H1 (cell line): Measurements from ENCODE around the gene GALNT18.

ENCODE experiments used
- ATF2 ChIP-seq: IDR thresholded peaks from 2 replicates; pipeline ENCODE4 v1.6.1; 2012; ENCODE audit warnings: low read length, inconsistent platforms
- CTCF ChIP-seq, 3 experiments: IDR thresholded peaks; 1 replicate in 2 of 3; 2 replicates in 1 of 3; pipeline versions ENCODE4 v1.5.1 to v1.6.1; 2011; ENCODE audit warnings: low read length in 3 of 3, mild to moderate bottlenecking in 3 of 3, inconsistent platforms in 2 of 3, low read depth in 1 of 3, moderate library complexity in 1 of 3; ENCODE audit not compliant: insufficient read depth in 1 of 3; ENCODE audit errors: control extremely low read depth in 1 of 3
- GABPA ChIP-seq: IDR thresholded peaks from 2 replicates; pipeline ENCODE4 v1.6.1; 2011; ENCODE audit warnings: mild to moderate bottlenecking, low read length, moderate library complexity, borderline replicate concordance; ENCODE audit not compliant: insufficient read depth
- POLR2A ChIP-seq, 2 experiments: IDR thresholded peaks; 1 replicate in 1 of 2; 2 replicates in 1 of 2; pipeline ENCODE4 v1.6.1; 2011; ENCODE audit warnings: low read depth in 2 of 2, low read length in 2 of 2, mild to moderate bottlenecking in 2 of 2; ENCODE audit errors: control extremely low read depth in 1 of 2
- POLR2AphosphoS5 ChIP-seq: IDR thresholded peaks from 2 replicates; pipeline ENCODE4 v1.6.1; 2011; ENCODE audit warnings: low read depth, low read length
- SRF ChIP-seq: IDR thresholded peaks from 2 replicates; pipeline ENCODE4 v1.6.1; 2011; ENCODE audit warnings: mild to moderate bottlenecking, low read depth, low read length, moderate library complexity
- TEAD4 ChIP-seq: IDR thresholded peaks from 2 replicates; pipeline ENCODE4 v1.6.1; 2012; ENCODE audit warnings: low read depth, low read length, inconsistent platforms, mixed read lengths

GRCh38 chr11:11501546-11502262 lies 120.1 kb downstream of the GALNT18 start:
- TF ChIP-seq CTCF (IDR thresholded peaks at IDR 0.05; ENCODE audit: control extremely low read depth in 1 of 3, insufficient read depth in 1 of 3, low read depth in 1 of 3, low read length in 3 of 3) (no peak), POLR2AphosphoS5 (no peak), SRF (no peak), POLR2A (IDR thresholded peaks at IDR 0.05; ENCODE audit: control extremely low read depth in 1 of 2, low read depth in 2 of 2, low read length in 2 of 2) (no peak), TEAD4 (no peak), ATF2 (no peak), GABPA (no peak)
